PC-9 (cell line): ENCODE data around the gene PAPSS2.

ENCODE experiments used
- EZH2 ChIP-seq: fragments of 200-600 bp; sonication (generic); IDR thresholded peaks from 2 replicates; pipeline ENCODE4 v1.8.0; 2017; ENCODE audit warnings: antibody characterized with exemption, low read depth
- TF ChIP-seq, protein P1 (sequence below): fragments of 200-600 bp; sonication (generic); conservative IDR thresholded peaks from 2 replicates; pipeline ENCODE4 v1.6.1; 2017; ENCODE audit warnings: mixed run types, antibody characterized with exemption, mild to moderate bottlenecking, moderate library complexity

DNA sequence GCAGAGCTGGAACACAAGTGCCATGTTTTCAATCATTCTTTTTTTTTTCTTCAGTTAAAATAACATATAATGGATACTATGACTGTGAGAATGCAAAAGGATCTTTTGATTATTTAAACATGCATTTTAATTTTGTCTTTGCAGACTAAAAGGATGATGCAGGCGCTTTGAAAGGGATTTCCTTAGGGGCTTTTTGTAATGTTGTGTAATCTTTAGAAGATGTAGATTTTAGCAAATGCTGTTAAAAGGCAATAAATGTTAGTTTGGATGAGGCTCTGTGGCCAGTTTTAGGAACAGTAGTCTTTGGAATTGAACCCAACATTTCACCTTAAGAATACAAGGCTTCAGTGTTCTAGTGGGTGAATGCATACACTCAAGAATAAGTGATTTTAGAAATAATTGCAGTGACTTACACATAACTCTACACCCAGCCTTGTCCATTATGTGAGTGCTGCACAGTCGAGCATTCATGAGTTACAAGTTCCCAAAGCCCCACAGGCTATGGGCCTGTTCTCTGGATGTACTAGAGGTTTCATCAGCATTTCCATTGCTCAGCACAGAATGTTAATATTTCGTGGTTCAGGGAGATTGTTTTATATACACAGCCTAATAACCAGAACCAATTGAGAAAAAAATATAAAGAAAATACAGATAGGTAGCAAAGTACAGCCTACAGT is 11.6 kb downstream of the PAPSS2 start:
- TF ChIP-seq, protein P1, sequence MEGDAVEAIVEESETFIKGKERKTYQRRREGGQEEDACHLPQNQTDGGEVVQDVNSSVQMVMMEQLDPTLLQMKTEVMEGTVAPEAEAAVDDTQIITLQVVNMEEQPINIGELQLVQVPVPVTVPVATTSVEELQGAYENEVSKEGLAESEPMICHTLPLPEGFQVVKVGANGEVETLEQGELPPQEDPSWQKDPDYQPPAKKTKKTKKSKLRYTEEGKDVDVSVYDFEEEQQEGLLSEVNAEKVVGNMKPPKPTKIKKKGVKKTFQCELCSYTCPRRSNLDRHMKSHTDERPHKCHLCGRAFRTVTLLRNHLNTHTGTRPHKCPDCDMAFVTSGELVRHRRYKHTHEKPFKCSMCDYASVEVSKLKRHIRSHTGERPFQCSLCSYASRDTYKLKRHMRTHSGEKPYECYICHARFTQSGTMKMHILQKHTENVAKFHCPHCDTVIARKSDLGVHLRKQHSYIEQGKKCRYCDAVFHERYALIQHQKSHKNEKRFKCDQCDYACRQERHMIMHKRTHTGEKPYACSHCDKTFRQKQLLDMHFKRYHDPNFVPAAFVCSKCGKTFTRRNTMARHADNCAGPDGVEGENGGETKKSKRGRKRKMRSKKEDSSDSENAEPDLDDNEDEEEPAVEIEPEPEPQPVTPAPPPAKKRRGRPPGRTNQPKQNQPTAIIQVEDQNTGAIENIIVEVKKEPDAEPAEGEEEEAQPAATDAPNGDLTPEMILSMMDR, result no peak
- TF ChIP-seq EZH2, result no peak
